Measurements from ENCODE around the gene KCNH3. TPM values are rescaled to one million over a fixed set of nuclear protein-coding genes. Genes with fewer than 3 reads are reported as not detected.
A peak's percentile ranks its signal among the peaks of the same experiment; 100 is the strongest.

KCNH3 gene
- total RNA-seq, 2 donors from 2014 or later: 0.44 to 0.73 TPM

DNA sequence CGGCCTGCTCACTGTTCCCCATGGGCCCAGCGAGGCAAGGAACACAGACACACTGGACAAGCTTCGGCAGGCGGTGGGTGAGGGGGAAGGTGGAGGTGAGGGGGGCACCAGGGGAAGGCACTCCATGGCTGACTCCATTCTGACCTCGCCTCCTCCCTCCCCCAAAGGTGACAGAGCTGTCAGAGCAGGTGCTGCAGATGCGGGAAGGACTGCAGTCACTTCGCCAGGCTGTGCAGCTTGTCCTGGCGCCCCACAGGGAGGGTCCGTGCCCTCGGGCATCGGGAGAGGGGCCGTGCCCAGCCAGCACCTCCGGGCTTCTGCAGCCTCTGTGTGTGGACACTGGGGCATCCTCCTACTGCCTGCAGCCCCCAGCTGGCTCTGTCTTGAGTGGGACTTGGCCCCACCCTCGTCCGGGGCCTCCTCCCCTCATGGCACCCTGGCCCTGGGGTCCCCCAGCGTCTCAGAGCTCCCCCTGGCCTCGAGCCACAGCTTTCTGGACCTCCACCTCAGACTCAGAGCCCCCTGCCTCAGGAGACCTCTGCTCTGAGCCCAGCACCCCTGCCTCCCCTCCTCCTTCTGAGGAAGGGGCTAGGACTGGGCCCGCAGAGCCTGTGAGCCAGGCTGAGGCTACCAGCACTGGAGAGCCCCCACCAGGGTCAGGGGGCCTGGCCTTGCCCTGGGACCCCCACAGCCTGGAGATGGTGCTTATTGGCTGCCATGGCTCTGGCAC is 18.5 kb downstream of the KCNH3 start:
- DNase-seq: peak; percentile 11
- intact Hi-C loops (cut with DNase I): no loop called here
- ATAC-seq: no peak

GRCh38 chr12:49557917-49558215 is 19.0 kb downstream of the KCNH3 start:
- ATAC-seq (no peak), DNase-seq (no peak)
- intact Hi-C loops (cut with DNase I): no loop called here

DNA sequence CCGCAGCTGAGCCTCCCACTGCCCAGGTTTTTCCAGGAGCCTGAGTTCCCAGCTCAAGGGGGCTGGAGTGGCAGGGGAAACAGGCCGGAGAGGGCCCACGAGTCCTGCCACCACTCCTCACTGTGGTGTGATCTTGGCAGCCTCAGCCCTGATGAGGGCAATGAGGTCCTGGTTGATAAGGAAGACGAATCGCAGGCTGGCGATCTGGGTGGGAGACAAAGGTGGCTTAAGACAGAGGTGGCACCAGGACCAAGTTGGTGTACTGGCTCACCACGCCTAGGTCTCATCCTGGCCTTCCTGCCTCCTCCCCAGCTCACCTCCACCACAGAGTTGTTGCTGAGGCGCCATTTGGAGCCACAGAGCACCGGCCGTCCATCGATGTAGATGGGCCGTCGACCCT is 19.7 kb downstream of the KCNH3 start:
- ATAC-seq (no peak), DNase-seq (no peak)
- intact Hi-C loops (cut with DNase I): no loop called here

GRCh38 chr12:49559011-49559675 is 20.3 kb downstream of the KCNH3 start:
- ATAC-seq (no peak), DNase-seq (no peak)
- intact Hi-C loops (cut with DNase I): no loop called here

DNA sequence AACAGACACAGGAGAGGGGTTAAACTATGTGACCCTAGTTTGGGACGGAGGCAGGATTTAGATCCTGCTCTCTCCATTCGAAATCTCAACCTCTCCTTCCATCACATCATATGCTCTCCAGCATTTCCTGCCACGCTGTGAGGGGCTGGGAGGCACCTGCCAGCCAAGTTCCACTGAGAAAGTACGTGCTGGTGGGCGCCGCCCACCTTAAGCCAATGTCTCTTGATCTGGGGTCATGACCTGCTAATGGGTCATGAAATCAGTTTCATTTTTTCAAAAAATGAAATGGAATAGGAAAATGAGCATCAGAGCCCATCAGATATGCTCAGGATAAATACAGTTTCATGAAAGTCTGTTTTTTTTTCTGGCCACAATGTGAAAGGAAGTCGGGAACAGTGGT is 21.9 kb downstream of the KCNH3 start:
- no peak for ATAC-seq

GRCh38 chr12:49562233-49562632 is 23.4 kb downstream of the KCNH3 start:
- intact Hi-C loops (cut with DNase I): no loop called here
- ATAC-seq (no peak), DNase-seq (no peak)

More for the DNA sequence above, 21.9 kb downstream of the KCNH3 start:
- no peak for DNase-seq
- intact Hi-C loops (cut with DNase I): no loop called here

DNA sequence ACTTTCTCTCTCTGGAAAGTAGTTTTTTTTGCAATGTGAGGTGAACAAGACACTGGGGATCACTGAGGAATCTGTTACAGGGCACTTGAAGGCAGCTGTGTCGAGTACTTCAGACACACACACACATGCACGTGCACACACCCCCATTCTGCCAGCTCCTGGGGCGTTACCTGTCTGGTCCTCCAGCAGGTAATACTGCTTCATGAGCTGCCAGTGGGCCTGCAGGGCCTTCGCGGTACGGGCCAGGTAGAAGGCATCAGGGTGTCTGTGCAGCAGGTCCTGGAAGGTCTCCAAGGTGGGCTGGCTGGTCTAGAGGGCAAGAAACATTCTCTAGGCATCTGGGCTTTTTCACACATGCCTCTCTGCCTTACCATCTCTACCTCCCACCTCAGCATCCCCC is 24.0 kb downstream of the KCNH3 start:
- DNase-seq: peak; percentile 17
- no peak for ATAC-seq
- intact Hi-C loops (cut with DNase I): no loop called here

DNA sequence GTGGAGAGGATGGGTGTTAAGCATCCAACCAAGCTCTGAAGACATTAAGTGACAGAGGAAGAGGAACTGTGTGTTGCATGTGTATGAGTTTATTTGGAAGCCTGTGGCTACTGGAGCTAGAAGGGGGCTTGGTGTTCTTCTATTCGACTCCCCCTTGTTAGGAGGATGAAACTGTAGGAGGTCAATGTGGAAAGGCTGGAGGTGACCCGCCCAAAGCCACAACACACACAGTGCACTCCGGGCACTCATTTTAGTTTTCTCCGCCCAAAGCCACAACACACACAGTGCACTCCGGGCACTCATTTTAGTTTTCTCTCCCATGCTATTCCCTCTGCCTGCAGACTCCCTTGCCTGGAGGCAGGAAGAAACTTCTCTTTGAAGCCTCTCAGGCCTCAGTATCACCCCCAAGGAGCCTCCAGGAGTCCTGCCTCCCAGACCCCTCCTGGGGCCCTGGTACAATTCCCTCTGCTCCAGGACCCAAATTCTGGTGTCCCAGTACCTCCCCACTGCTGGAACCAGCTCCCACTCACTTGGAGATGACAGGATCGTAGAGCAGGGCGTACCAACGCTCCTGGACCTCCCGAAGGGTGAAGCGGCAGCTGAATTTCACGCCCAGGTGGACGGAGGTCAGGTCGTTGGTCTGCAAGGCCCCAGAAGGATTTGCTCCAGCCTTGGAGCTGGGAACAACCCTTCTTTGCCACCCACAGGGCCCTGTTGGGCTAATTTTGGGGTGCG is 25.3 kb downstream of the KCNH3 start:
- DNase-seq: peak; percentile 4
- intact Hi-C loops (cut with DNase I): no loop called here

DNA sequence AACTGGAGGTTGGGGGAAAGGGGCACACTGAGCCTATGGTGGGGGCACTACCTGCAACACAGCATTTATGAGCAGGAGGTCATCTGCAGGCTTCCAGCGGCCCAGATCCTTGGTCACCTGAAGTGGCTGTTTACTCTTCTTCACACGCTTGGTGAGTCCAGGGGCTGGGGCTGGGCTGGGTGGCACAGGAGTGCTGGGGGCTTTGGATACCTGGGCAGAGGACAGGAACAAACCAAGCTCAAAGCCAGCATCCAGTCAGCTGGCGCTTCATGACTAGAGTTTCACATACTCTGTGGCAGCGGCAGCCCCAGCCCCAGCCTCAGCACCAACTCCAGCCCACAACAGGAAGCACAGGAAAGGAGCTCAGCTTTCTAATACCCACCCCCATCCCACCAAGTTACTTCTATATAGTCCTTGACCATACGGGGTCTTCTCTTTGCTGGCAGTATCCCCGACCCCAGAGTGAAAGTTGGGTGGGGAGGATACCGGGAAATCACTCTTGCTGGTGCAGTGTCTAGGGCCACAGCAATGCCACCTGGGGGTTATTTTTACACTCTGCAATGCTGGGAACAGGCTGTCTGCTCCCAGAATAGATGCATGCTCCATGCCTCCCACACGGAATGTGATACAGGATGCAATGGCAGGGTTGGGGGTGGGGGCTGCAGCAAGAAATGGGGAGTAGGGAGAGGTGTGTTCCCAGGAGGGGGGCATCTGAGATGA is 26.0 kb downstream of the KCNH3 start:
- ATAC-seq (peak; percentile 14 to 56), DNase-seq (peak; percentile 34)
- intact Hi-C loops (cut with DNase I): no loop called here

More for the DNA sequence above, 25.3 kb downstream of the KCNH3 start:
- no peak for ATAC-seq

DNA sequence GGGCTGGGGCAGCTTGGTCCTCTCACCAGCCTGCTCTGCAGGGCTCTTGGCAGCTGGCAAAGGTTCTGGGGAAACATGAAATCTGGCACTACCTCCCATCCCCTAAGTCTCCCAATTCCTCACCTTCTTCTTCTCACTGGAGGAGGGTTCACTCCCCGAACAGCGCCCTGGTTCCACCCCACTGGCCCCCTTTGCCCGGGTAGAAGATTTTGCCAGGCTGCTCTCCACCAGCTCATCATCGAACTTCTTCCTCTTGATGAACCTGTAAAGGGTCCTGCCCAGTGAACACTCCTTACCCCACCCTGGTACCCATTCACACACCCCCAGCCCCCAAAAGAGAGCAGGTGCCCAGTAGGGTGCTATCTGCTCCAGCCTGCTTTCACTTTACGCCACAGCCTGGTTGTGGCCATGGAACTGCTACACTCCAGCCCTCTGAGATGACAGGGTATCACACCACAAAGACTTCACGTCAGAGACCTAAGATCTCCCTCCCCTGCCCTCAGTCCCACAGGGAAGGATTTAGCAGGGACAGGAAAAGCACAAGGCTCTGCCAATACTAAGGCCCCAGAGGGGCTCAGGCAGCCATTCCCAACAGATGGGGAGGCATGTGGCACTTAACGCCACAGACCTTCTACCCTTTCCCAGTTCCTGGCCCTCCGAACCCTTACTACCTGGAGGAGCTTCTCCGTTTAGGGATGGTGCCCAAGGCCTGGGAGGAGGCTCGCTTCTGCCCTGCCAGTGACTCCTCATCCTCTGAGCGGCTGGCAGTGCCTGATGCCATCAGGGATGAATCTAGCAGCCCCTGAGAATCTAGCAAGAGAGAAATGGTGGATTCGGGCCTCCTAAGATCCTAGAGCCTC is 26.8 kb downstream of the KCNH3 start:
- intact Hi-C loops (cut with DNase I): no loop called here
- DNase-seq (peak; percentile 18), ATAC-seq (no peak)

DNA sequence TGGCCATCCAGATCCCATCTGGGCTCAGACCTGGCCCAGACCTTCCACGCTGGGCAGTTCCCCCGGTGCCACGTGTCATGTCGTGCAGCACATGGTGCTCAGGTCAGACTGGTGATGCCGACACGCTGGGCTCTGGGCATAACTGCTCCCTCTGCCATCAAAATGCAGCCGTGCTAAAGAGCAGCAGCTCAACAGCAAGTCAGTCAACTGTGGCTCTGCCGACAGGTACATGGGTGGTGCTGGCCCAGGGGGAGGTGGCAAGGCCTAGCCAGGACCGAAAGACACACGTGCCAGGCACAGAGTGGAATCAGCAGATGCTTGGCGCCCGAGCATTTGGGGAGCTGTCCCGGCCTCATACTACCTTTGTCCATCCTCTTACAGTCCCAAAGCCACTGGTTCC is 27.5 kb downstream of the KCNH3 start:
- intact Hi-C loops (cut with DNase I): no loop called here
- no peak for ATAC-seq
- DNase-seq: peak; percentile 19

DNA sequence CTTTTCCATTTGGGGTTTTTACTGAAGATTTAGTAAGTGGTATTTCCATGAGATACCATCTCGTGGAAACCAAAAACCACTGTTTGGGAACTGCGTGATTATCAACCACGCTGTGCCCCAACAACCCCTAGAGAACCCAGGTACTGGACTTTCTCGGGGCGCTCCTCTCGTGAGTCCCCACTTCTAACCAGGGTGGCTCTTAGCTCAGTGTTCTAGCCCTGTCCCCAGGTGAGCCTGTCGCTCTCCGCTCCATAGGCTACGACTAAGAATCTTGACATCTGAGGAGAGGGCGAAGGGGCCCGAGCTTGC is 28.4 kb downstream of the KCNH3 start:
- ATAC-seq (peak; percentile 3 to 7), DNase-seq (no peak)
- intact Hi-C loops (cut with DNase I): no loop called here

GRCh38 chr12:49567611-49568441 is 29.0 kb downstream of the KCNH3 start, which contains the start of gene MCRS1:
TSS of gene MCRS1 (minus strand) at chr12:49568142. CDS start at chr12:49566731, 1,411 bp downstream.
- DNase-seq (peak; percentile 91), ATAC-seq (peak; percentile 89 to 92)
- intact Hi-C loops (cut with DNase I): no loop called here

GRCh38 chr12:49568442-49569162 is 29.8 kb downstream of the KCNH3 start:
- intact Hi-C loops (cut with DNase I): no loop called here
- DNase-seq: peak; percentile 20
- peak in 1 of 2 donors; percentile 8 for ATAC-seq

- no peak for ATAC-seq
- DNase-seq: no peak
- intact Hi-C loops (cut with DNase I): no loop called here
Measured at GRCh38 chr12:49577589-49578315, 38.9 kb downstream of the KCNH3 start.

DNA sequence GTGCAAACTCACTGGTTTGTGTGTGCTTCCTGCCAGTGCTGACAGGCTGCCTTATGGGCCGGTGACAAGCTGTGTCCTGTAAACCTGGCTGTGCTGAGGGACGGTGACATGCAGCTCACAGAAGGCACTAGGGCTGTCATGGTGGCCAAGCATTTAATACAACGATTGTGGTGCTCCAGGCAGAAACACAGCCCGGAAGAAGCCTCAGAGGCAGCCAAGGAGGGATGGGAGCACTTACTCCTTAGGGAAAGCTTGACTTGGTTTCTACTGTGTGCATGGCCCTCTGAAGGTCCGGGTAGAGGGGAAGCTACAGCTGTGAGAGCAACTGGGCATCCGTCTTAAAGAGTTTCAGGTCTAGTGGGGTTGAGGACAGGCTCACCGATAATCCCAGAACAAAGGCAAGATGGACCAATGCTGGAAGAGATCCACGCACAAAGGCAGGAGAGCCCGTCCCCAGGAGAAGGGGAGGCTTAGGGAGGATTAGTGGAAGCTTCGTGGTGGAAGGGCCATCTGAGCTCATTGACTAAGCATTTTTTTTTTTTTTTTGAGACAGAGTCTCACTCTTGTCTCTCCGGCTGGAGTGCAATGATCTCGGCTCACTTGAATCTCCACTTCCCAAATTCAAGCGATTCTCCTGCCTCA is 39.8 kb downstream of the KCNH3 start:
- ATAC-seq (no peak), DNase-seq (no peak)
- intact Hi-C loops (cut with DNase I): no loop called here

Data from left cardiac atrium (tissue), 4 donors.